ENCODE measurements around the gene ENTR1. TPM values are rescaled to one million over a fixed set of nuclear protein-coding genes. Genes with fewer than 3 reads are reported as not detected.

ENTR1 gene
- total RNA-seq, 1 experiment from 2014 or later: 58.2 TPM

DNA sequence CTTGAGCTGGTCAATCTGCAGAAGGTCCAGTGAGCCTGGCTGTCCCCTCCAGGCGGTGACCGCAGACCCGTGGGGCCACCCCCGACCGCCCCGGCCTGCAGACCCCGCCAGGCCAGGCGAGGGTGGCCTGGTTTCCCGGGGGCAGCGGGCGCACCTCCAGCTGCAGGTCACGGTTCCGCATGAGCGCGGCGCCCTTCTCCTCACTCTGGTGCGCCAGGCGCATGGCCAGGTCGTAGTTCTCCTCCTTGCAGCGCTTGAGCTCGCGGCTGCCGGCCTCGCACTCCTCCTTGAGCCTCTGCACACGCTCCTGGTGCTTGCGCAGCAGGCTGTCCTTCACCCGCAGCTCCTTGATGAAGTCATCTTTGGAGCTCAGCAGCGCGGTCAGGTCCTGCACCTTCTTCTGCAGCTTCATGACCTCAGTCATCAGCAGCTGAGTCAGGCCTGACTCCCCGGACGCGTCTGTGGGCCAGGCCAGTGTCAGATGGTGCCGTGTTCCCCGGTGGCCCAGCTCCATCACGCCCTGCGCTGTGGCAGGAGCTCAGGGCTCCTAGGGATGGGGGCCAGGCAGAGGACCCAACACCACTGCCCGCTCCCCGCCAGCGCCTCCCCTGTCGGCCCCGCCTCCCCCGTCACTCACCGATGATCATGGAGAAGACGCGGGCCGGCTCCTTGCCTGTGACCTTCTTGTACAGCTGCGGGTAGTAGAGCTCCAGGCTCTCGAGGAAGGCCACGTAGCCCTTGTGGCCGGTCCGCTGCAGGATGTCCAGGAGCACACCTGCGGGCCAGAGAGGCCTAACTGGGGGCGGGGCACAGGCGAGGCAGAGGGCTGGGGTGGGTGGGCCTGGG lies 39.5 kb downstream of the ENTR1 start:
- DNase-seq (ENCODE audit: low read depth): peak; percentile 86
- in situ Hi-C loops (cut with HindIII; ENCODE audit: low pct_unique_long_range_greater_than_20kb, low sequenced_read_pairs): no loop called here

DNA sequence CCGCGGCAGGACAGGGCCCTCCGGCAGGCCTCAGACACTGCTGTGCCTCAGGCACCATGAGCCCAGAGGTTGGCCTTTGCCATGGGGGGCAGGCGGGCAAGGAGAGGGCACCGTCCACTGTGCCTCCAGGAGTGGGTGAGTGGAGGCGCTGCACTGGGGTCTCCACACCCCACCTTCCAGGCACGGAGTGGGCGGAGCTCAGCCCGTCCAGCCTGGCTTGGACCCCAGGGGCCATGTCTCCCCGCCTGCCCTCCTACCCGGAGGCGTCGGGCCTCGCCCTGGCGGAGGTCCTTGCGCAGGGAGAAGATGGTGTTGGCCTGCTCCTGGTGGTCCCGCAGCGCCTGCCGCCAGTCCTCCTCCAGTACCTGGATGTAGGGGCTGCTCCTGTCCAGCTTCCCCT lies 40.4 kb downstream of the ENTR1 start:
- no peak for DNase-seq (ENCODE audit: low read depth)
- in situ Hi-C loops (cut with HindIII; ENCODE audit: low pct_unique_long_range_greater_than_20kb, low sequenced_read_pairs): no loop called here

DNA sequence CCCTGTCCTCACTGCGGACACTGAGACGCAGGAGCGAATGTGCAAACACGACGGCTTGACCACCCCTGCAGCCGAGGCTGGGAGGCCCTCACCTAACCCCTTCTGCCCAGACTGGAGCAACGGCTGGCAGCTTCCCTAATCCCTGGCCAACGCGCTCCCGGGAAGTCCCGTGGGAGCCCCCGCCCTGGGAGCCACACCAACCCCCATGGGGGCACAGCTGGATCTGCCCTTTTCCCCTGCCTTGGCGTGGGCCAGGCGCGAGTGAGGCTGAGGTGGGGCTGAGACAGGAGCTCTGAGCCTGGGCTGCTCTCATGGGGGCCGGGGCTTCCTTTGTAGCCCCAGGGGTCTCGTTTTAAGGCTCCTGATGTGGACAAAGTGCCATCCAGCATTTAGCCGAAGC lies 42.2 kb downstream of the ENTR1 start:
- DNase-seq (ENCODE audit: low read depth): no peak
- in situ Hi-C loops (cut with HindIII; ENCODE audit: low pct_unique_long_range_greater_than_20kb, low sequenced_read_pairs): no loop called here

DNA sequence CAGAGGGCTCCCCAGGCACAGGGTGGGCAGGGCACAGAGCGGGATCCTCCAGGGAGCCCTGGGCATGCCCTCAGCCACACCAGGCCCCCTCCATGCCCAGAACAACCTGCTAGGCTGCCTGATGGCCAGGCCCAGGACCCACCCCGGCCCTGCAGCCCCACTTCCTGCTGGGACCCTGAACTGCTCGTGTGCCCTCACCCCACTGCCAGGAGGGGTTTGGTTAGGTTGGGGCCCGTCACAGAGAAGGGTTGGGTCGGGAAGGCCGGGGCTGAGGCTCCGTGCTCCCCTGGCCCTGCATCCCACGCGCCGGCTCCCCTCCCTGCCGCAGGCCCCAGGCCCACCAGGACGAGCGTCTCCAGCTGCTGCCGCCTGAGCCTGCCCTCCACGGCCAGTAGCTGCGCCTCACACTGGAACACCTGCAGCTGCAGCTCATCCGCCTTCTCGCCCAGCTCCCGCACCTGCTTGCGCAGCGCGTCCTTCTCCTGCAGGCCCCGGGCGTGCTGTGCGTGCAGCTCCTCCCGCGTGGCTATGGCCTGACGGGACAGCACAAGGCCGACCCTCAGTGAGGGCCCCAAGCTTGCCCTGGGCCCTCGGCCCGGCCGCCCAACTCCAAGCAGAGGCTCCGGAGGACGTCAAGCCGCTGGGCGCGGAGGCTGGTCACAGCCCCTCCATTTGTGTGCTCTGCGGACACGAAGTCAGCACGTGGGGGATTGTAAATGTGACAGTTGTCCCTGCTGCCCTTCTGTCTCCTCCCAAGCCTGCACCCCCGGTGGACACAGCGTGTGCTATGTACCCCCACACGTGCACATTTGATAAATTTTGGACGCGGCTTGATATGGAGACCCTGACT lies 42.9 kb downstream of the ENTR1 start:
- no peak for DNase-seq (ENCODE audit: low read depth)
- in situ Hi-C loops (cut with HindIII; ENCODE audit: low pct_unique_long_range_greater_than_20kb, low sequenced_read_pairs): no loop called here

DNA sequence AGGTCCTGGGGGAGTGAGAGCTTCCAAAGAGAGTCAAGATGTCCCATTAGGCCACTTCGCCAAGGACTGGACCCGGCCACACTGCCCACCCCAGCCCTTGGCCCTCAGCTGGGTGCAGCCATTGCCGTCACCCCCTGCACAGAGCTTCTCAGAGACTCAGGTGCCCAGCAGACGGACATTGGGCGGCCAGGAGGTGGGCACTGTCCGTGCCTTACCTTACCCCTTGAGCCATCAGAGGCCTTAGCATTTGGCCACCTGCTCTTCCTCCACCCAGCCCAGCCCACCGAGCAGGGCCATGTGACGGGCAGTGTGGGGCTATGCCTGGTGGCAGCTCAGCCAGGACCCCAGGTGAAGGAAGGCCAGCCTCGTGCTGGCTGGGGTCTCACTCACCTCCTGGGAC lies 43.6 kb downstream of the ENTR1 start:
- DNase-seq (ENCODE audit: low read depth): no peak
- in situ Hi-C loops (cut with HindIII; ENCODE audit: low pct_unique_long_range_greater_than_20kb, low sequenced_read_pairs): no loop called here

DNA sequence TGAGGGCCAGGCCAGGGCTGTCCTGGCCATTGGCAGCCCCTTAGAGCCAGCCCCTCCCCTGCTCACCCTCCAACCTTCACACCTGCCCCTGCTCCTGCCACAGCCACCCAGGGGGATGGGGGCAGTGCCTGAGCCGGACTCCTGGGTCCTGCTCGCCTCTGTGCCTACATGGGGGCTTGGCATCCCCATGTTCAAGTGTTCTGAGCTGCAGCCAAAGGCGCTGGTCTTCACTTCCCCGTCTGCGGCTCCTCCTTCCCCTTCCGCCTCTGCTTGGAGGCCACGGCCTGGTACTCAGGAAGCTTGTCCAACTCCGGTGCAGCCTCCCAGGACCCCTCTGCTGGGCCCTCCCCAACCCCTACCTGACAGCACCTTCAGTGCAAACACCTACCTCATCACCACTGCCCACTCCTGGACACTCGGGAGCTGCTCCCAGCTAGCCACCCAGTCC lies 44.6 kb downstream of the ENTR1 start:
- DNase-seq (ENCODE audit: low read depth): no peak
- in situ Hi-C loops (cut with HindIII; ENCODE audit: low pct_unique_long_range_greater_than_20kb, low sequenced_read_pairs): no loop called here

DNA sequence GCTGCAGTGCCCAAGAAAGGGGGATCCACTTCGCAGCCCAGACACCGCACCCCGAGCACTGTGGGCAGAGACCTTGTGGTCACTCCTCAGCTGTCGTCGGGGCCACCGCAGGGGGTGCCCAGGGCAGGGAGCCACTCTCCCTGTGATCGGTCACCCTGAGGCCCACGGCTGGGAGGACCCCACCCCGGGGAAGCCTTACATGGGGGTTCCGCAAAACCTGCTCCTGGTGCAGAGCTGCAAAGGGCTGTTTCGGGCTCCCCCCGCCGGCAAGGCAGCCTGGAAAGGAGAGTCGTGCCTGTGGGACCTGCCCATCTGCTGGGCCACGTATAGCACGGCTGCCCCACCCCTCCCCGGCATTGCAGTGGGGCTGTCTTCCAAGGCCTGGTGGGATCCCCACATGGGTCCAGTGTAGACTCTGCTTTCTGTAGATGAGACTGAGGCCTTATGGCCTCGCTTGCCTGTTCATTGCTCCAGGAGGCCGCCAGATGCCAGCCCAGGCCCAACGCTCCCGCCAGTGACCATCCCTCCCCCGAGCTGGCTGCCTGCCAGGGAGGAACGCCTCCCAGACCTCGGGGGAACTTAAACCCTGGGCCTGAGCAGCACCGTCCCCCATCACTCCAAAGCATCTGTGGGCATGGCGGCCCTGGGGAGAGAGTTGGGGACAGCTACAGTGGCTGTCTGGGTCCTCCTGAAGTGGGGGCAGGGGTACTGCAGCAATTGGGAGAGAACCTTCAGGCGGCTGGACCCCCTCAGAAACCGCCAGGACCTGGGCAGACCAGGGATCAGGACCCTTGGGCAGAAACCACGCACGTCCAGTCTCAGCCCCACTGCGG lies 45.3 kb downstream of the ENTR1 start:
- in situ Hi-C loops (cut with HindIII; ENCODE audit: low pct_unique_long_range_greater_than_20kb, low sequenced_read_pairs): no loop called here
- DNase-seq (ENCODE audit: low read depth): no peak

DNA sequence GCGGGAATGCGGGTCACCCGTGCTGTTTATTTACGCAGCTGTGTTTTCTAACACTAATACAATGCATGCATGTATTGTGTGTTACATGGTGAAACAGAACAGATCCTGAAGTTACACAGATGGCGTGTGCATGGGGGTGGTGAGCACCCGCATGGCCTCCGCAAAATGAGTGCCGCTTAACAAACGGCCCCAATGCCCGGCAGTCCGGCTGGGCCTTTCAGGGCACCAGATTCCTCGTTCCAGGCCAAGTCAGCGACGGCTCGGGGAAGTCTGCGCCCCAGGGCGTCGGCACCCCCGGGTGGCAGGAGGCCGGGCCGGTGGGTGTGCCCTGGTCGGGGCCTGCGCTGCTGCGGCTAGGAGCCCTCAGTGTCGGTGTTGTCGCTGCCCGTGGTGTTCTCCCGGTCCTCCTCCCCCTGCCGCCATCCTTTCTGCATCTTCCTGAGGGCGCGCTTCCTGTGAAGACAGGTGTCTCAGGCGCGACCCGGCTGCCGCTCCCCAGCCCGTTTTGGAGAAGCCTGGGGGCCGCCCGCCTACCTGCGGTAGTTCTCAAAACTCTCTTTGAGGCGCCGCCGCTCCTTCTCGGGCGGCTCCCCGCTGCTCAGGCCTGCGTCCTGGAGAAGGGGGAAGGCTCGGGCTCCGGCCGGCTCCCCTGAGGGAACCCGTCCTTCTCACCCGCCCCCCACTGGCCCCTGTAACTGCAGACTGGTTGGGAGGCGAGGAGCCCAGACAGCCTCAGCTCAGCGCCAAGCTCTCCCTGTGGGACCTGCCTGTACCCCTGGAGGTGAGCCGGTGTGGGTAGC lies 46.3 kb downstream of the ENTR1 start:
- in situ Hi-C loops (cut with HindIII; ENCODE audit: low pct_unique_long_range_greater_than_20kb, low sequenced_read_pairs): no loop called here
- no peak for DNase-seq (ENCODE audit: low read depth)

DNA sequence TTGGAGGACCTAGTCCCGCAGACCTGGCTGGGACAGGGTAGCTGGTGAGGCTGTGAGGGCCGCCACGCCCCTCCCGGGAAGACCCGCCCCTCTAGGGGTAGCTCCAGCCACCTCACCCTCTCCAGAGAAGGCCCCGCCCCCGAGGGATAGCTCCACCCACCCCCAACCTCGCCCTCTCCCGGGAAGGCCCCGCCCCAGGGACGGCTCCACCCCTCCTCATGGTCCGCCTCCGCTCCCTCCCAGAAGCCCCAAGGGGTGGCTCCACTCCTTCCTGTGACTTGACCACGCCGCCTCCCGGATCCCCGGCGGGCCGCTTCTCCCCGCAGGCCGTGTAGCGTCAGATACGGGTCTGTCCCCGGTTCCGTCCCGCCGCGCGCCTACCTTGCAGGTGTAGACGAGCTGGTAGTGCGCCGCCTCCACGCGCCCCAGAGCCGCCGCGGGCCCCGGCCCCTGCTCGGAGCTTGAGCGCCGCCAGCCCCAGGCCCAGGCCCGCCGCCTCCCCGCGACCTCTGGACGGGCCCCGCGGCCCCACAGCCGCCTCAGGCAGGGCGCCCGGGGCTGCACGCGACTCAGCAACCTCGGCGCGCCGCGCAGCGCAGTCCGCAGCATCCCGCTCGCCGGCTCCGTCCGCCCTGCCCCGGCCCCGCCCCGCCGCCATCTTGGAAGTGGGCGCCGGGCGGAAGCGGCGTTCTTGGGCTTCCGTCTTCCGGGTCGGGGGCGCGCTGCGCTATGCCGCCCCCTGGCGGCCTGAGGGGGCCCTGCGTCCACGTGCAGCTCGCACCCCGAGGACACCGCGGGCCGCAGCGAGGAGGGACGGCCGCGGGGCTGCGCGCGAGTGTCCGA lies 47.1 kb downstream of the ENTR1 start, which contains the start of gene DNLZ:
DNLZ (minus strand) TSS at position 639 of the 843 bp plus-strand sequence; CDS start at position 609, 30 bp downstream.
- DNase-seq (ENCODE audit: low read depth): peak; percentile 81
- in situ Hi-C loops (cut with HindIII; ENCODE audit: low pct_unique_long_range_greater_than_20kb, low sequenced_read_pairs): no loop called here

DNA sequence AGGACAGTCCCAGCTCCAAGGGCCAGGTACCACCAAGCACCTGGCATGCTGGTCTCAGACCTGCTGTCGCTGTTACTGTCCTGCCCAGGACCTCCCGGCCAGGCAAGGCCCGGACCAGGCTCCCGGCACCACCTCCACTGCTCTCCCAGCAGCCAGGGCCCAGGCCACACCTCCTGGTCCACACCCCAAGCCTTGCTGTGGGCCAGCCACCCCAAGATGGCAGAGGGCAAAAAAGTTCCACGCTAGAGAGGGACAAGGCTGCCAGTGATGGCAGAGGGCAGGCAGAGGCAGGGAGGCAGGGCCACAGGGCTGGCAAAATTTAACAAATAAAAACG lies 48.0 kb downstream of the ENTR1 start:
- no peak for DNase-seq (ENCODE audit: low read depth)
- in situ Hi-C loops (cut with HindIII; ENCODE audit: low pct_unique_long_range_greater_than_20kb, low sequenced_read_pairs): no loop called here

DNA sequence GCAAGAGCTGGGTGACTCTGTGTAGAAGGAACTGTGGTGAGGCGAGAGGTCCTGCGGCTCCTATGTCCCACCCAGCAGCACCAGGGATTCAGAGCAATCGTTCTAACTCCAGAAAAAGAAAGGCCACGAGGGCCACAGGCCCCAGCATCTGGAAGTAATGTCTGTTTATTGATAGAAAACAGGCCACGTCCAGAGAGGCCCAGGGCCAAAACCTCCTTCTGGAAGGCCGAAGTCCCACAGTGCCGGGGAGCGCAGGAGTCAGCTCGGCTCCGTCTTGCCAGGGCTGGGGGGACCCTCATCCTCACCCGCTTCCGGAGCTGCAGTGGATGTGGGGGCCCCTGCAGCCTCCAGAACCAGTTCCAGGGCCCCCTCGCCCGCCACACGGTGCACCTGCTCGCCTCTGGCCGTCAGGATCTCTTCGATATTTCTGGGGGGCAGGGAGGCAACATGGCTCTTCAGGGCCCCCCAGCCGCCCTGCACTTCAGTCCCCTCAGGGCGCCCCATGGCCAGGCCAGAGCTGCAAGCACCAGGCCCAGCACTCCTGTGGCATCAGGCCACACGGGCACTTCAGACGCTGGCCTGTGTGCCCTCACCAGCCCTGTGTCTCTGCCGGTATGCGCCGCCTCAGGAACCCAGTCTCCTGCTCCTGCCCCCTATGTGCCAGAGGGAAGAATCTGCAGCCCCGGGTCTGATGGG lies 48.5 kb downstream of the ENTR1 start:
- no peak for DNase-seq (ENCODE audit: low read depth)
- in situ Hi-C loops (cut with HindIII; ENCODE audit: low pct_unique_long_range_greater_than_20kb, low sequenced_read_pairs): no loop called here

DNA sequence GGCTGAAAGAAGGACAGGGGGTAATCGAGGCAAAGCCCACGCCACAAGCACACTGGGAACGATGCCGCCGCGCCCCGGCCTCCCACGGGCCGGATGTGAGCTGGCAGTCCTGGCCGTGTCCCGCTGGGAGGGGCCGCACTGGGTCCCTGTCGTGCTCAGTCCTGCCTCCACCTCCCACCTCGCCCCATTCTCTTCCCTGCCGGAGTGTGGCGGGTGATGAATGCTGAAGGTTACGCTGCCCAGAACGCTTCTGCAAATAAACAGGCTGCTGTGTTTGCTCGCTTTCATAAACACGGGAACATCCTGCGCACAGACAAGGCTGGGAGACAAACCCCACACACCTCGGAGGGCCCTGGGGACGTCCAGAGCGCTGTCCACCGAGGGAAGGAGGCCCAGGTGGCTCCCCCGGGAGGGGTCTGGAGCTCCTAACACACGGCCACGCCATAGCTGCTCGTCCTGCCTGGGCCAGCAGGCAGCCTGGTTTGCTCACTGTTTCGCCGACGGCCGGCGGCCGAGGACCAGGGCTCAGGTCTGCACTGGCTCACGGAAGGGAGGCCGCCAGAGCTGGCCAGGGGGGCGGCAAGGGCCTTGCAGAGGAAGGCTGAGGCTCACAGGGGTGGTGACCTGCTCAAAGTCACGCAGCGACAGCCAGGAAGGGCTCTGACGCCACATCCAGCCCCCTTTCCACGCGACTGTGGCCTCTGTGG lies 49.2 kb downstream of the ENTR1 start:
- DNase-seq (ENCODE audit: low read depth): no peak
- in situ Hi-C loops (cut with HindIII; ENCODE audit: low pct_unique_long_range_greater_than_20kb, low sequenced_read_pairs): no loop called here

DNA sequence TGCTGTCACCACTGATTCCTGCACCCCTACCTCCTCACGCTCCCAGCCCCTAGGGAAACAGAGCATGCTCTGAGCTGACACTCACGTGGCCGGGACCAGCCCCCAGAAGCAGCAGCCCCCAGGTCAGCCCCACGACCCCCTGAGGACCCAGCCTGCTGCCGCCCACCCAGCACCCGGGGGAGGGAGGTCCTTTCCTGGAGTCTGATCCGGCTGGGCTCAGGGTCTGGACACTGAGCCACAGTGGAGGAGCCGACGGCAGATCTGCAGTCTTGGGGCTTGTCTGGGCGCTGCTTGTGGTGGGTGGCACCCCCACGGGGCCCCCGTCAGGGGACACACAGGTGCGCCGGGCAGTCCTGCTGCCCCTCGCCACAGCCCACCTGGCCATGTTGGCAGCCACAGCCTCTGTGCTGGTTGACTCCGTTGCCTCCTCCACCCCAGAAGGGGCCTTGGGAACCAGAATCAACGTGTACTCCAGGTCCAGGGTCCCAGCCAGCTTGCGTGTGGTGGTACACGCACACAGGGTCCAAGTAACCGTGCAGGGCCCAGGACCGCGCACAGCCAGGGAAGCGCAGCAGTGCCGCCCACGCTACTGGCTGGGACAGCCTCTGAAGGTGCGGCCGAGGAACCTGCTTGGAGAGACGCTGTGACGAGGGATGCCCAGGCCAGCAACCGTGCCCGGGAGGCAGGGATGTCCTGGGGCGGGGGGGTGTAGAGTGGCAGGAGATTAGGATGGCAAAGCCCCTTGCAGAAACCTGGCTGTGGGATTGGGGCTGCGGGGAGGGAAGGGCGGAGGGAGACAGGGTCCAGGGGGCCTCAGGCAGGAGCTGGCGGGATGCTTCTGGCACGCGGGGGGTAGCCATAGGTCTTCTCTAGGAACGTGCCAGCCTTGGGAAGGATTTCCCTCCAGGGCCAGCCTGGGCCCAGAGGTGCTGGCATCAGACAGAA lies 50.4 kb downstream of the ENTR1 start:
- in situ Hi-C loops (cut with HindIII; ENCODE audit: low pct_unique_long_range_greater_than_20kb, low sequenced_read_pairs): no loop called here
- no peak for DNase-seq (ENCODE audit: low read depth)

DNA sequence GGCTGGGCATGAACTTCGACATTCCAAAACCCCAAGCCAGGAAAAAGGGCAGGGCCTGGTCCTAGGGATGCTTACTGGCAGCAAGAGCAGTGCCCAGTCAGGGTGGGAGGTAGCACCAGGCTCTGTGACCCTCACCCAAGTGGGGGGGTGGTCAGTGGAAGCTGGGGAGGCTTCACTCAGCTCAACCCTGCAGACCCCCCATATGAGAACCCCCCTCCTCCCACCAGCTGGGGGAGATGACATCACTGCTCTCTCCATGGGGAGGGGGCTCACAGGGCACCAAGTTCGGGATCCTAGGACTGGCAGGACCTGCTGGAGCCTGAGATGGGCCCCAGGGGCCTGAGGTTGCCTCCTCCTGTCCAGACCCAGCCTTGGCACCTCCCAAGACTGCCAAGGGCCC lies 51.5 kb downstream of the ENTR1 start:
- in situ Hi-C loops (cut with HindIII; ENCODE audit: low pct_unique_long_range_greater_than_20kb, low sequenced_read_pairs): no loop called here
- DNase-seq (ENCODE audit: low read depth): no peak

DNA sequence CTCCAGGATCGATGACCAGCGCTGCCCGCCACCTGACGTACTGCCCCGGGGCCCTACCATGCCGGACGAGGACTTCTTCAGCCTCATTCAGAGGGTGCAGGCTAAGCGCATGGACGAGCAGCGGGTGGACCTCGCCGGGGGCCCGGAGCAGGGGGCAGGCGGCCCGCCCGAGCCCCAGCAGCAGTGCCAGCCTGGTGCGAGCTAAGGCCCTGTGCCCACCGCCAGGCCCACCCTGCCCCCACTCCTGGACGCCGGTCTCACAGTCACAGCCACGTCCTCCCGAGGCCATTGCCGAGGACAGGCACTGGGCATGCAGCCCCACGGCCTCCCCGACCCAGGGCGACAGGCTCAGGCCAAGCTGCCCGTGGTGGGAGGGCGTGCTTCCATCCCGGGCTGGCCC lies 52.4 kb downstream of the ENTR1 start:
- no peak for DNase-seq (ENCODE audit: low read depth)
- in situ Hi-C loops (cut with HindIII; ENCODE audit: low pct_unique_long_range_greater_than_20kb, low sequenced_read_pairs): no loop called here
